HEK293T (cell line): ENCODE data around the gene TCEAL1.

ENCODE experiments used
- BHLHE40 ChIP-seq: fragments of 450-650 bp; IDR thresholded peaks from 2 replicates; pipeline ENCODE4 v1.6.1; 2016; ENCODE audit warnings: mild to moderate bottlenecking, moderate library complexity, borderline replicate concordance
- ELF4 ChIP-seq: fragments of 450-650 bp; IDR thresholded peaks from 2 replicates; pipeline ENCODE4 v1.6.1; 2017; ENCODE audit warnings: antibody characterized with exemption
- FOXM1 ChIP-seq: fragments of 450-650 bp; IDR thresholded peaks from 2 replicates; pipeline ENCODE4 v1.6.1; 2017; ENCODE audit warnings: mild to moderate bottlenecking, borderline replicate concordance
- NFRKB ChIP-seq: fragments of 450-650 bp; IDR thresholded peaks from 2 replicates; pipeline ENCODE4 v1.6.1; 2016; ENCODE audit warnings: mild to moderate bottlenecking, moderate library complexity
- SUZ12 ChIP-seq: fragments of 450-650 bp; IDR thresholded peaks from 2 replicates; pipeline ENCODE4 v1.6.1; 2016; ENCODE audit warnings: mild to moderate bottlenecking
- TARDBP ChIP-seq: fragments of 450-650 bp; IDR thresholded peaks from 2 replicates; pipeline ENCODE4 v1.6.1; 2016

GRCh38 chrX:103678199-103678993 lies 49.6 kb downstream of the TCEAL1 start:
- TF ChIP-seq TARDBP, result no peak
- no peak for TF ChIP-seq NFRKB
- no peak for TF ChIP-seq ELF4
- TF ChIP-seq FOXM1, result no peak
- TF ChIP-seq SUZ12, result no peak
- no peak for TF ChIP-seq BHLHE40
